T-helper 22 cell (primary cell): ENCODE measurements around the gene TRABD2B.
"Not testable (repeated sequence)": the region's sequence is repeated elsewhere in the genome, so short reads cannot be mapped to it uniquely, and the experiment has no call there.

Source experiments
- DNase-seq: peaks from one replicate; pipeline ENCODE4 v3.0.0-alpha.2; 2020; ENCODE audit warnings: low read depth

TRABD2B gene

DNA sequence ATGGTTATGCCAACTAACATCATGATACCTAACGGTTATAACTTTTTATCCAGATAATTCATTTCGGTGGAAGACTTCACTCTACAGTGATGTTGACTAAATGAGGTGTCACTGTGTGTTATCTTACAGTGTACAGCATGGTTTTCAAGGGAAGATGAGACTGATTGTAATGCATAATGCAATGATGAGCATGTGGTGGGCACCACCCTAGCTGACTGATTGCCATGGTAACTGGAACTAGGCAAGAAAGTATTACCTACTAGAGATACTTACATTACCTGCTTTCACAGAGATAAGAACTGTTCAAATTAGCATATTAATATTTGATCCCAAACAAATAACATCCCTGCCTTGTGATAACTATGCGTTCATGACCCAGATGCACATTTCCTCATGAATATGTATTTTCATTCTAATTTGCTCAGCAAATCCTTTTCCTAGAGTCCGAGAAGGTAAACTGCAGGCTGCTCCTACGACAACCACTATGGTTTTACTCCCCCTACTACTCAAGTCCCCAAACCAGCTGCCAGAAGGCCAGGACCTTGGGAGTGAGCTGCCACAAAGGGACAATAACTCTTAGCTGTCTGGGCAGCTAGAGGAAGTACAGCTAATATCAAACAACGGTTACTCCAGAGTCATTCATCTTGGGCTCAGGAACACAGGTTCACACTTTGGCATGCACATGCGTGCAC, 29.2 kb downstream of the TRABD2B start:
- DNase-seq, result no peak

DNA sequence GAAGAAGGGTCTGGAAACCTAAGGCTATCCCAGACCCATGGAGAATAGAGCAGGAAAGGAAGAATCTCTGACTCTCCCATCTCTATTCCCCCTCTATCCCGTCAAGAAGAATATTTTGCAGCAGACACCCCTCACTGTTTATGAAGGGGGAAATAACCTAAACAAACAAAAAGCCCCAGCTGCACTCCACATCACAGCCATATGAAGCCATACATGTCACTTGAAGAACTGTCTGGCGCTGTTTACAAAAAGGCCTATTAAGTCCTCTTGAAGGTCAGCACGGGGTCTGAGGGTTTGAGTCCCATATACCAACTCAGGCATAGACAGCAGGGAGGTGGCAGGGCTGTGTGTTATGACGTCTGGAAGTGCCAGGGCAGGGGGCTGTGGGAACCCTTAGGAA, 31.4 kb downstream of the TRABD2B start:
- DNase-seq, result no peak

DNA sequence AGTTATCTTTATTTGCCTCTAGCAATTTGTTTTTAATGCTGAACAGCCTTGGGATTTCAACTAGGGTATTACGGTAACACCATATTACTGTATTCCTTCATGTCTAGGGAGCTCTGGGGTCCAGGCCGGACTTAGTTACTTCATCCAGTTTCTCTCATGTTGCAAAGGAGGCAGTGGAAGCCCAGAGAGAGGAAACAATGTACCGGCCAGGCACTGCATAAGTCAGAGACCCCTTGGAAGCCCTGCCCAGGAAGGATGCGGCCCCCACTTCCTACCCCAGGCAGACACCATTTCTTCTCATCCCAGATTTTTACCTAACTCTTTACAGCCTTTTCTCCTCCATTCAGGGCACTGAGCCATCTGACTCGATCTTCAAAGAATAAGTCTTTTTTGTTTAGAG, 32.5 kb downstream of the TRABD2B start:
- DNase-seq, result no peak

DNA sequence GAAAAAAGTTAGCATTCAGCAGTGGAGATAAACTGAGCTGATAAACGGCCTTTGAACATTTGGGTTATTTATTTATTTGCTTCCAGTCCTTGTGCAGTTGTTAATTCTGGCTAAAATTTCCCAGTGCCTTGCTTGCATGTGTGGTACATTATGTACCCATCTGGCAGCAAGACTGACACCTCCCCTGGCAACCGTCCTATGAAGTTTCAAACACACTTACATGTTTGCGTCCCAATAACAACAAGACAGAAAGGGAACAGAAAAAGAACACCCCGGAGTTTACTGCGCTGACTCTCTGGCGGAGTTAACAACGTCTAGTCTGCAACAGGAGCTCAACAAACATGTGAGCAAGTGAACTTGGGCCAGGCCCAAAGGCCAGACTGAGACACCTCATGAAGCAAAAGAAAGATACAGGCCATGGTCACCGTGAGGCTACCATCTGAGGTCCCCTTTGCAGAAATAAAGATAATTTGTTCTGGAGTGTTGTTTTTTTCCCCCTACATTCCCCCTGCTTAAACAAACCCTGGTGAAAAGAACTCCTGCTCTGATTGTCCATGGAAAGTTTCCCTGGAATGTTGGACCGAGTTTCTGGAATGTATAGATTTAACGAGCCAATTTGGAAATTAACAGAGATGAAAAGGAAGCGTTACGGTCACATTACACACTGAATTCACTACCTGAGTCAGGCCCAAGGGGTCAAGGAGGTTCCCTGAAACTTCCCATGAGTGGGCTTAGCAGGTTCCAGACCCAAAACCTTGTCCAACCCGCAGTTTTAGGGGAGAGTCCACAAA, 33.4 kb downstream of the TRABD2B start:
- no peak for DNase-seq

DNA sequence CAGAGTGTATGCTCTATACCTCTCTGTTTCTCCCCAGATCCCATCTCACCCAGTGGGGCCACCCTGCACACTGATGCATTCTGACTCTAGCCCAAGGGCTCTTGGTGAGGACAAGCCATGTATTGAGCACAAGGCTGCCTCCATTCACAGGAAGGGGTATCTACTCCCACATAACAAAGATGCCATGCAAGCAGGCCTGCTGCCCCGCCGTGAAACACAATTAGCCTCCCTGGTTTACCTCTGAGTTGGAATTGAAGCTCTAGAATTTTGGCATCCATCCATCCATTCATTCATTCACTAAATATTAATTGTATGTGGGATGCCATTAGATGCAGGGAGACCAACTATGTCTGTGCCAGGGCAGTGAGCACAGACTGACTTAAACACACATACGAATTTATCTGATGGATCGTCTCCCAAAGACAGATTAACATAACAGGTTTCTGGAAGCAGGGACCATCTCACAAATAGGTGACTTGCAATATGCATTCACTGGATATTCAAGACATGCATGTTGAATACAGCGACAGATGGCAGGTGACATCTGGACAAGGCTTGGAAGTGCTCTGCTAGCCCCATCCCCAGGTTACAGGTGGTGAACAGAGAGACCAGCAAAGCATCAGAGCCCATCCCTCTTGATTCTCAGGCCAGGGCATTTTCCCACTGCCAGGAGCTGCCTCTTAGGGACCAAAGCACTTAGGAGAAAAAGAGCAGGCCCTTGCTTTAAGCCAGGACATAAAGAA, 34.3 kb downstream of the TRABD2B start:
- no peak for DNase-seq

DNA sequence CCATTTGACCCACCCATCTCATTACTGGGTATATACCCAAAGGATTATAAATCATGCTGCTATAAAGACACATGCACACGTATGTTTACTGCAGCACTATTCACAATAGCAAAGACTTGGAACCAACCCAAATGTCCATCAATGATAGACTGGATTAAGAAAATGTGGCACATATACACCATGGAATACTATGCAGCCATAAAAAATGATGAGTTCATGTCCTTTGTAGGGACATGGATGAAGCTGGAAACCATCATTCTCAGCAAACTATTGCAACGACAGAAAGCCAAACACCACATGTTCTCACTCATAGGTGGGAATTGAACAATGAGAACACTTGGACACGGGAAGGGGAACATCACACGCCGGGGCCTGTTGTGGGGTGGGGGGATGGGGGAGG, 35.4 kb downstream of the TRABD2B start:
- DNase-seq, result not testable (repeated sequence)

DNA sequence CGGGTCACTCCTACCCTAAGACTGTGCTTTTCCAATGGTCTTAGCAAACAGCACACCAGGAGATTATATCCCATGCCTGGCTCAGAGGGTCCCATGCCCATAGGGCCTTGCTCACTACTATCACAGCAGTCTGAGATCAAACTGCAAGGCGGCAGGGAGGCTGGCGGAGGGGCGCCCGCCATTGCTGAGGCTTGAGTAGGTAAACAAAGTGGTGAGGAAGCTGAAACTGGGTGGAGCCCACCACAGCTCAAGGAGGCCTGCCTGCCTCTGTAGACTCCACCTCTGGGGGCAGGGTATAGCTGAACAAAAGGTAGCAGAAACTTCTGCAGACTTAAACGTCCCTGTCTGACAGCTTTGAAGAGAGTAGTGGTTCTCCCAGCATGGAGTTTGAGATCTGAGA, 40.7 kb downstream of the TRABD2B start:
- not testable (repeated sequence) for DNase-seq

DNA sequence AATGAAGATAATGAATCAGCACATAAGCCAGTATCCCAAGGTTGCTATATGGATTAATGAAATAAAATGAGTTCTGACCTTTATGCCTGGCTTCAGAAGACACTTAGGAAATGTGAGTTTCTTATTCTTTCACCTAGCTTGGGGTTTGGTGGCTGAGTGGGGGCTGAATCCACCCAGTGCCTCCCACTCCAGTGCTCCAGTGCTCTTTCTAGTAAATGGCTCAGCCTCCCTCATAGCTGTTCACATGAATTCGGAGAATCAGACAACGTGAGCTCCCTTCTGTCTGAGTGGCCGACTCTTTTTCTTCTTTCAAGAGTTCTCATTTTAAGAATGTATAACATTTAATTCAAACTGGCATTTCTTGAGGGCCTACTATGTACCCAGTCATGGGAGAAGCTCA, 43.5 kb downstream of the TRABD2B start:
- no peak for DNase-seq

DNA sequence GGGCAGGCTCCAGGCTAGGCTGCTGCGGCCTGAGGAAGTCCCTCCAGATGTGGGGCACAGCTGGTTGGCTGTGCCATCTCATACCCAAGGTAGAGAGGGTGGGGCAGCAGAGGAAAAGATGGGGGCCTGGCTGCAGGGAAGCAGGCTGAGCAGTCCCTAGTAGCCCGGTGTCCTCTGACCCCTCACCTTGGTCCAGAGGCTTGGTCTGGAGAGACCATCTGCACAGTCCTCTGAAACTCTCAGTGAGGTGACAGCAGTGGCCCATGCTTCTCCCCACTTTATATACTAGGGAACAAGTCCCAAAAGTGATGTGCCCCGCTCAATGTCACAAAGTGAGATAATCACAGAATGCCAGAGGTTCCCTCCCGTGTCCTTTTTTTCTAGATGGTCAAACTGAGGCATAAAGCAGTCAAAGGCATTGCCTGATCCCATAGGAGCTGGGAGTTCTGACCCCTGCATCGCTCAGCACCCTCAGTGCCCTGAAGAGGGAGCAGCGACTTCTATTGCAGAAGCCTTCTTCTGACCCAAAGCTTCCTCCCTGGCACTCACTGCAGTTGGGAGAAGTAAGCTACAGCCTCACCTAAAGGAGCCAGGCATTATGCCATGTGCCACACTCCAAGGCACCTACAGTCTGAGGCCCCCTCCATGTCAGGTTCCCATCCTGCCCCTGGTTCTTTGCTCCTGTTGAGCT, 45.5 kb downstream of the TRABD2B start:
- no peak for DNase-seq

DNA sequence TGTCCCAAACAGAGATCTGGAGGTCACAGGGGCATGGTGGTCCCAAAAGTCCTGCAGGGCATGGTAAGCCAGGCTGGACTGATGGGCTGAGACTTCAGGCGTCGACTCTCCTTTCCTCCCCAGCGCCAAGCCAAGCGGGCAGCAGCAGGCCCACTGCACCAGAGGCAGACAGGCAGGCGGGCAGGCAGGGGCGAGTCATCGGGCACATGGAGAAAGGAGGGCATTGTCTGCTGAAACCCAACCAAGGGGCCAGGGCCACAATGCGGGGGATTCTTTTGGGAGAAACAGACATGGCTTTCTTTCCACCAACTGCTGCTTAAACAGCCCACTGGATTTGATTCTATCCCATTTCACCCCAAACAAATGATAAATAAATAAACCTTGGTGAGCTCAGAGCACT, 46.2 kb downstream of the TRABD2B start:
- DNase-seq, result no peak

DNA sequence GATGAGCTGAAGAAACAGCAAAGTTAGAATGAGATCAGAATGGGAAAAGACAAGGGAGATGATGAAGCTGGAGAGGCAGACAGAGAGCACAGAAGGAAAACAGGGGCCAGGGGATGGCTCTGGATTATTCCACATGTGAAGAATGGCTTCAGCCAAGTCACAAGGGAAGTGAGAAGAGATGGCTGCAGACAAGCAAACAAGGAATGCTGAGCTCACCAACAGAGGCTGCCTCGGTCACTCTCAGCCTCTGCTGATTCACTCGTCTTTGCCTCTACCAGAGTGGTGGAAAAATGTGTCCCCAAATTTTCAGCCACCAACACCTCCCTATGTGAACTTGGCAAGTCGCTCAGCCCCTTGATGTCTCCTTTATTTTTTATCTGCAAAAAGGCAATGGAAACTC, 46.7 kb downstream of the TRABD2B start:
- DNase-seq, result no peak

DNA sequence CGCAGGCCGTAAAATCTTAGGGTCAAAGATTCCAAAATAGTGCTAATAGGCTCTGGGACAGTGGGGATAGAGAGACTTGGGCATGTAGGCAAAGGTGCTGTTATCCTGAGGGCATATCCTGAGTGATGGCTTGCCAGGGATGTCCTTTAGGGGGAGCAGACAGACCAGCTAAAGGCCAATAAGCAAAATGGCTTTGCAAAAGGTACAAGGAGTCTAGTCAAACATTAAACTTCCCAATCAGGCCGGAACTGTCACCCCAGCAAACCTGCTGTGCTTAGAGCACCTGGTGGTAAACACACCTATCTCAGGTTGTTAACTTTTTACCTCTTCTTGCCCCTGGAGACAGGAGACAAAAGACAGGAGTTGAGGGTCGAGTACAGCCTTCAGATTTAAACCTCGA, 49.1 kb downstream of the TRABD2B start:
- DNase-seq, result no peak

DNA sequence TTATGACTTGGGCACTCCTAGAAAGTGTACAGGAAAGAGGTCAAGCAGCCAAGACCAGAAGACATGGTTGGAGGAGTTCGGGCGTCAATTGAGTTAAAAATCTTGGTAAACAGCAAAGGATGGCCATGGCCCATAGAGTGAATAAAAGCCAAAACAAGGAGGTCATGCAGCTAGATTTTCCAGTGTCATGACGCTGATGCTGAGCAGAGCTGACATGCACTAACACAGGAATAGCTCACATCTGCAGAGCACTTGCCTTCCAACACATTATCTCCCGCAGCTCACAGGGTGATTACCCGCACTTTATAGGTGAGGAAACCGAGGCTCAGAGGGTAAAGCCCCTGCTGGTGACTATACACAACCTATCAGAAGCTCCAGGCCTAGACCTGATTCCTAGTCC, 49.7 kb downstream of the TRABD2B start:
- DNase-seq, result no peak

DNA sequence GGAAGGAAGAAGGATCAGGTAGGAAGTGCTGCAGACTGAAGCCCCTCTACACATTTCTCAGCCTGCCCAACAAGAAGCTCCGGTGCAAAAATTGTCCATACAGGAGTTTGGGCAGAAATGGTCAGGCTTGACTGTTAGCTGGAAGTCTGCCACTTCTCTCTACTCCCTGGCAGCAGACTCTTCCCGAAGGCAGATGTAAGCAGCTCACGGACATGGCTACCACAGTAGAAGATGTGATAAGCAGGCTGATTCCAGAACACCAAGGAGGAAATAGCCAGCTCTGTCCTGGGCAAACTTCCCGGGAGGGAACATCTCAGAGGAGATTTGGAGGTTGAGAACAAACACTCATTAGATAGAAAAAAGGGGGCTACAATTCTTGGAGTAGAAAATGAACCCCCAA, 52.6 kb downstream of the TRABD2B start:
- DNase-seq, result no peak

DNA sequence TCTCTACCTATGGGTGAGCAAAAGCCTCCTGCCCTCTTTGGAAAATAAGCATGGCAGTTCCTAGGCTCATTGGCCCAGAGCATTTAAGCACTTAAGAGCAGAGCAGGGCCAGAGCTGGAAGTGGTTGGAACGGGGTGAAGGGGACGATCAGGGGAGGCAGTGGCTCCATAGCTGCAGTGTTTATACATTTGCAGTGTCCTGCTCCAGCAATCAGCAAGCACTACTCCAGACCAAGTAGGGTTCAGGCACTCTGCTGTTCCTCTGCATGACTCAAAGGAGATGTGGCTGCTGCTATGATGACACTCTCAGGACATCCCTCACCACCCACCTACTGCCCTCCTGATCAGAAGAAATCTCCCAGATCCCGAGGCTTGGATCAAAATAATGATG, 55.0 kb downstream of the TRABD2B start:
- no peak for DNase-seq

DNA sequence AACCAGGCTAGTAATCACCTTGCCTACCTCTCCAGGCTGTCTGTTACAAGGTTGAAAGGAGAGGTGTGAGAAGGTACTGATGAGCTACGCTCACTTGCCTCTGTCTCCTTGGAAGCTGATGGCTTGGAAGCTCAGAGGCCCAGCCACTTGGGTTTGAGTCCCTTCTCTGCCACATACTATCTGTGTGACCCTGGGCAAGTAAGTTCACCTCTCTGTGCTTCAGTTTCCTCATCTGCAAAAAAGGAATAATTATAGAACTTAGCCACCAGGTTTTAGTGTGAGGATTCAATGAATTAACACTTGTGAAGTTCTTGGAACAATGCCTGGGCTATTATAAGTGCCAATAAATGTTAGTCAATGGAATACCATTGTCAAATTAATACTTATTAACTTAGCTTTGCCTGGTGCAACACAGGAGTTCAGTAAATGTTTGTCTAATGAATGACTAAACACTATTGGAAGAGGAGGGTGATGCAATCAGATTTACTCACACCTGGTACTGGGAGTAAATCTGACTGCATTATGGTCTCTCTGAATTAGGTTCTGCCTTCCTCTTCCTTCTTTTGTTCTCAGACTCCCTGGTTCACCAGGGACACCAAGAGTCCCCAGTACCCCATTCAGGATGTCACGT, 55.5 kb downstream of the TRABD2B start:
- DNase-seq, result no peak

DNA sequence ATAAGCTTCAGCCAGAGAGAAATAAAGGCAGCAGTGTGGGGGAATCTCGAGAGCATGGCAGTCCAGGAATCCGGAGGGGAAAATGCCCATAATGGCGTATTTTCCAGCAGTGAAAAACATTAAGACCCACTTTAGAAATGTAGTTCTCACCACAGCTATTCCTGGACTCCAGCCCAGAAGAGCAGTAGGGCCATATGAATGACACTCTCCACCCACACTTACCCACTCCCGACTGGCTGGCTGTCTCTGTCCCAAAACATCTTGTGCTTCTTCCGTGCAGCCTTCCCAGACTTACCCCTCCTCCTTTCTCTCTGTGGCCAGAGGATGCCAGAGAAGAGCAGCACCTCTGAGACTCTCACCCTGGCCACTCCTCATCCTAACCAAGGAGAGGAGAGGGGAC, 56.4 kb downstream of the TRABD2B start:
- DNase-seq, result no peak

DNA sequence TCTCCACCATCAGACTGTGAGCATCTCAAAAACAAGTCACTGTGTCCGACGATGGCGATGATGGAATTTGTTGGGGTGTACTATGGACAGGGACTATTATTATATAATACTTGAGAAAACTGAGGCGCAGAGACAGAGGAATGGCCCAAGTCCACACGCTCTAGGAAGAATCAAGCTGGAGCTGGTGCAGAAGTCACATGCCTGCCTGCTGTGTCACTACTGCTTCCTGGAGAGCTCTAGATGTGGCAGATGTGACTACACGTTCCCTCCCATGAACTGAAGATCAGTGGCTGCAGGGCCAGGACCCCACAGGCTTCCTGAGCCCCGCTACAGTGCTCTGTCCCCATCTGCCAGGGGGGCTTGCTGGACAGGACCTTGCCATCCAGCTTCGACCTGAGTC, 56.9 kb downstream of the TRABD2B start:
- no peak for DNase-seq

DNA sequence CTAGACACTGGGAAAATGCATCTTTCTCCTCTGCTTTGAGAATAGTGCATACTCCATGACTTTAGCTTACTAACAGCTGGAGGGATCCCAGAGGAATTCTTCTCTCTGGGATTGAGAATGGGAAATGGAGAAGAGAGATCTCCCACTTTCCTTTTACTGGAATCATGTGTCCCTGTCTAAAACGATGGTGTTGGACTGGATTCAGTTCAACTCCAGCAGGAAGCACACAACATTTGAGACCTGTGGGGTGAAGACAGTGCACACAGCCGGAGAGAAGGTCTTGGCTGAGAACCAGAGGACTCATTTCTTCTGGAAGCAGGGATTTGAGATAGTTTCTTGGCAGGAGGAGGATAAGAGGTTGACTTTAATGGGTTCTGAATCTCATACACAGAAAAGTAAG, 58.7 kb downstream of the TRABD2B start:
- DNase-seq, result no peak

DNA sequence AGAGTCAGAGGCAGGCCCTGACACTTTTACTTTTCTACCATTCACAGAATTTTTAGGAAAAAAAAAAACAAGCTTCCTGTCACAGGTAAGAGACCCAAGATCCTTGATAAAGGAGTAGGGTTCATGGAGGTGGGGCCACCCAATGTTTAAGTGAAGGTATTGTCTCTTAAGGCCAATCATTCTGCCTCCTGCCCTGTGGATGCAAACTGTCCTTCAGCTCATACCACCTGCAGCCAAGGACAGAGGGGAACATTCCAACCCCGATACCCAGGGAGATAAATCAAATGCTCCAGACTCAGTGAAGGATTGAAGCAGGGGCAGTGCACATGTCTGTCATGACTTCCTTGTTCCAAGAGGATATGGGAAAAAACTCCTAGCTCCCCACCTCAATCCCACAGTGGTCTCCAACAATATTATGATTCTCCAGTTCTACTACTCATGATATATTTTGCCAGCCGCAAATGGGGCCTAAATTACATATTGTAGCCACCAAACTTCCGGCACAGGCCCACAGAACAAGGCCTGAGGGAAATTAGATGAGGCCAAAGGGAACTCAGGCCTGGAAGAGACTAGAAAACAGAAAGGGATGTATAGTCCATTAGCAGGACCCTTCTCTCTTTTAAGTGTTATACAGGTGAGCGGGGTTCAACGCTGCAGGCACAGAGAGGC, 59.5 kb downstream of the TRABD2B start:
- DNase-seq, result no peak

DNA sequence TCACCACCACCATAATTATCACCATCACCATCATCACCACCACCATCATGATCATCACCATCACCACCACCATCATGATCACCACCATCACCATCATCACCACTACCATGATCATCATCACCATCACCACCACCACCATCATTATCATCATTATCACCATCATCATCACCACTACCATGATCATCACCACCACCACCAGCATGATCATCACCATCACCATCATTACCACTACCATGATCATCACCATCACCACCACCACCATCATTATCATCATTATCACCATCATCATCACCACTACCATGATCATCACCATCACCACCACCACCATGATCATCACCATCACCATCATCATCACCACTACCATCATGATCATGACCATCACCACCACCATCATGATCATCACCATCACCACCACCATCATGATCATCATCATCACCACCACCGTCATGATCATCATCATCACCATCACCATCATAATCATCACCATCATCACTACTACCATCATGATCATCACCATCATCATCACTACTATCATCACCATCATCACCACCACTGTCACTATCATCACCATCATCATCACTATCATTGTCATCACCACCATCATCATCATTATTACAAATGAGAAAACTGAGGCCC, 60.2 kb downstream of the TRABD2B start:
- no peak for DNase-seq
